ENCODE results near the gene DENND11. TPM values are rescaled to one million over a fixed set of nuclear protein-coding genes. Genes with fewer than 3 reads are reported as not detected.

Gene DENND11
- total and polyA plus RNA-seq, 2 of the 4 experiments (the other 2 are of a cell fraction), result 2.9 to 5.0 TPM

GRCh38 chr7:141695803-141696289 is 6.1 kb downstream of the DENND11 start:
- Histone ChIP-seq H3K14ac (replicated peaks; ENCODE audit: low read depth, low read length) (no peak overlapping the region), H2AK9ac (replicated peaks; ENCODE audit: low read depth, low read length, poor library complexity) (no peak overlapping the region), H4K8ac (ENCODE audit: low read depth in 2 of 2, low read length in 2 of 2) (no peak overlapping the region), H3K4me2 (ENCODE audit: low read depth, low read length) (no peak overlapping the region), H3K27me3 (ENCODE audit: control insufficient read depth, insufficient read depth, low read length) (no peaks in the 10 kb centered on the region), H2BK120ac (ENCODE audit: low read depth, low read length) (no peak overlapping the region), H3K4ac (ENCODE audit: low read depth, low read length) (no peak overlapping the region), H4K91ac (ENCODE audit: insufficient read depth, low read depth, low read length) (no peak overlapping the region), H4K5ac (ENCODE audit: low read depth, low read length) (no peak overlapping the region), H4K20me1 (ENCODE audit: insufficient read depth, low read length) (no peaks in the 10 kb centered on the region; the same call in 1 of the 2 replicates), H2AFZ (replicated peaks; ENCODE audit: low read length, poor library complexity) (no peak overlapping the region), H3K4me3 (ENCODE audit: insufficient read depth, low read depth, low read length) (no peak overlapping the region), H3K27ac (ENCODE audit: insufficient read depth, low read length) (no peak overlapping the region), H3K79me1 (ENCODE audit: low read depth in 1 of 2, low read length in 2 of 2) (peaks cover 11 to 12% of the 10 kb centered on the region in 2 experiments; a peak in 2 of 4 replicates), H3K23ac (ENCODE audit: low read depth, low read length) (no peak overlapping the region), H3K9me3 (ENCODE audit: control insufficient read depth, insufficient read depth, low read length) (no peaks in the 10 kb centered on the region), H2AK5ac (ENCODE audit: low read depth, low read length) (no peak overlapping the region), H2BK20ac (ENCODE audit: low read depth, low read length) (no peak overlapping the region), H3K9ac (ENCODE audit: low read depth, low read length) (no peak overlapping the region), H3K4me1 (ENCODE audit: control insufficient read depth, insufficient read depth, low read length) (no peaks in the 10 kb centered on the region; the same call in 1 of the 2 replicates), H3K9me1 (ENCODE audit: insufficient read depth, low read length) (no peaks in the 10 kb centered on the region), H2BK15ac (ENCODE audit: low read depth, low read length) (no peak overlapping the region), H3K56ac (ENCODE audit: extremely low read depth, insufficient read depth, low read length) (no peak overlapping the region), H2BK5ac (ENCODE audit: low read depth, low read length, poor library complexity, severe bottlenecking) (no peak overlapping the region), H3K18ac (ENCODE audit: low read depth, low read length) (no peak overlapping the region), H3K36me3 (ENCODE audit: control insufficient read depth, insufficient read depth, low read length) (no peaks in the 10 kb centered on the region)
- ChIA-PET CTCF (no interaction called here), POLR2A (ENCODE audit: unreplicated experiment) (no interaction called here)
- 74% methylated on average over 6 of the region's 6 CpGs; no CpG with 5 or more reads in 1 of the 2 experiments for WGBS, 2 experiments (ENCODE audit: extremely low coverage in 2 of 2, insufficient read length in 1 of 2)
- DNase-seq (no peak), ATAC-seq (ENCODE audit: low read depth) (no peak)
- dilution Hi-C loops (cut with HindIII; ENCODE audit: low sequenced_read_pairs, unreplicated experiment) (no loop called here), intact Hi-C loops (cut with micrococcal nuclease) (no loop called here), in situ Hi-C loops (cut with MboI; ENCODE audit: low sequenced_read_pairs) (no loop called here)
- no TSS peak for BruUV-seq (replicated peaks)
- TF ChIP-seq MXI1 (IDR thresholded peaks at IDR 0.05; ENCODE audit: borderline replicate concordance, low read depth, low read length) (no peak), BHLHE40 (IDR thresholded peaks at IDR 0.05; ENCODE audit: low read depth, low read length) (no peak)
- TF ChIP-seq, protein P1, sequence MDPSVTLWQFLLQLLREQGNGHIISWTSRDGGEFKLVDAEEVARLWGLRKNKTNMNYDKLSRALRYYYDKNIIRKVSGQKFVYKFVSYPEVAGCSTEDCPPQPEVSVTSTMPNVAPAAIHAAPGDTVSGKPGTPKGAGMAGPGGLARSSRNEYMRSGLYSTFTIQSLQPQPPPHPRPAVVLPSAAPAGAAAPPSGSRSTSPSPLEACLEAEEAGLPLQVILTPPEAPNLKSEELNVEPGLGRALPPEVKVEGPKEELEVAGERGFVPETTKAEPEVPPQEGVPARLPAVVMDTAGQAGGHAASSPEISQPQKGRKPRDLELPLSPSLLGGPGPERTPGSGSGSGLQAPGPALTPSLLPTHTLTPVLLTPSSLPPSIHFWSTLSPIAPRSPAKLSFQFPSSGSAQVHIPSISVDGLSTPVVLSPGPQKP (IDR thresholded peaks at IDR 0.05; ENCODE audit: borderline replicate concordance, low read depth, low read length), result no peak

All from IMR-90 (cell line).